GDM1 (cell line): ENCODE results near the gene RNFT1.
"Not testable (repeated sequence)": the region's sequence is repeated elsewhere in the genome, so short reads cannot be mapped to it uniquely, and the experiment has no call there.

Source experiments
- DNase-seq: peaks from one replicate; lab custom pipeline; 2025; lab: John Stamatoyannopoulos, UW

The RNFT1 gene

GRCh38 chr17:59964482-59965328, at the start of gene RNFT1:
Gene RNFT1, minus strand, starts transcription at chr17:59964740. Its CDS starts 77 bp downstream, at chr17:59964663.
- peak; percentile 71 for DNase-seq

- DNase-seq: not testable (repeated sequence)
These were observed 44.8 kb upstream of the RNFT1 start for GRCh38 chr17:60009326-60009725.

GRCh38 chr17:60008377-60008776, 43.8 kb upstream of the RNFT1 start:
- not testable (repeated sequence) for DNase-seq

- no peak for DNase-seq
These were observed 41.6 kb upstream of the RNFT1 start for GRCh38 chr17:60006160-60006559.

- not testable (repeated sequence) for DNase-seq
These were observed 40.0 kb upstream of the RNFT1 start for GRCh38 chr17:60004561-60004960.

- DNase-seq: not testable (repeated sequence)
These were observed 37.9 kb upstream of the RNFT1 start for GRCh38 chr17:60002405-60002804.

GRCh38 chr17:59996608-59997007, 32.1 kb upstream of the RNFT1 start:
- not testable (repeated sequence) for DNase-seq

- DNase-seq: not testable (repeated sequence)
These were observed 10.6 kb upstream of the RNFT1 start for GRCh38 chr17:59975166-59975565.

- not testable (repeated sequence) for DNase-seq
These were observed 8.9 kb upstream of the RNFT1 start for GRCh38 chr17:59973483-59973882.

GRCh38 chr17:59972778-59973177, 8.2 kb upstream of the RNFT1 start:
- no peak for DNase-seq

GRCh38 chr17:59971771-59972170, 7.2 kb upstream of the RNFT1 start:
- not testable (repeated sequence) for DNase-seq

- DNase-seq: peak; percentile 63
These were observed 630 bp downstream of the RNFT1 start for GRCh38 chr17:59963738-59964481.

GRCh38 chr17:59962739-59963318, 1.7 kb downstream of the RNFT1 start:
- DNase-seq: no peak

- not testable (repeated sequence) for DNase-seq
These were observed 5.0 kb downstream of the RNFT1 start for GRCh38 chr17:59959574-59959973.

- no peak for DNase-seq
These were observed 9.7 kb downstream of the RNFT1 start for GRCh38 chr17:59954856-59955255.

- DNase-seq: no peak
These were observed 14.5 kb downstream of the RNFT1 start for GRCh38 chr17:59950049-59950448.

- not testable (repeated sequence) for DNase-seq
These were observed 17.2 kb downstream of the RNFT1 start for GRCh38 chr17:59947310-59947709.

GRCh38 chr17:59946433-59946832, 18.1 kb downstream of the RNFT1 start:
- DNase-seq: not testable (repeated sequence)

GRCh38 chr17:59941131-59941530, 23.4 kb downstream of the RNFT1 start:
- DNase-seq: no peak

- not testable (repeated sequence) for DNase-seq
These were observed 23.8 kb downstream of the RNFT1 start for GRCh38 chr17:59940697-59941096.

GRCh38 chr17:59933317-59933716, 31.2 kb downstream of the RNFT1 start:
- DNase-seq: not testable (repeated sequence)

GRCh38 chr17:59930768-59931167, 33.8 kb downstream of the RNFT1 start:
- not testable (repeated sequence) for DNase-seq
